Central memory CD4-positive, alpha-beta T cell (primary cell): Measurements from ENCODE around the gene NLRP1.

Experiments
- DNase-seq: peaks from one replicate; pipeline ENCODE4 v3.0.0; 2022

The NLRP1 gene

GRCh38 chr17:5513628-5514027 lies 70.7 kb downstream of the NLRP1 start:
- peak; percentile 51 for DNase-seq

GRCh38 chr17:5511401-5512225 lies 72.7 kb downstream of the NLRP1 start:
- no peak for DNase-seq

- DNase-seq = no peak
Measured at GRCh38 chr17:5510771-5511170, 73.5 kb downstream of the NLRP1 start.

- DNase-seq = no peak
Measured at GRCh38 chr17:5509482-5509881, 74.8 kb downstream of the NLRP1 start.

GRCh38 chr17:5508810-5509209 lies 75.5 kb downstream of the NLRP1 start:
- DNase-seq = no peak

GRCh38 chr17:5506307-5506706 lies 78.0 kb downstream of the NLRP1 start:
- DNase-seq = no peak

- no peak for DNase-seq
Measured at GRCh38 chr17:5502552-5502951, 81.8 kb downstream of the NLRP1 start.

- DNase-seq = no peak
Measured at GRCh38 chr17:5501685-5502084, 82.6 kb downstream of the NLRP1 start.

GRCh38 chr17:5500589-5501391 lies 83.5 kb downstream of the NLRP1 start:
- DNase-seq = peak; percentile 79

- DNase-seq = peak; percentile 1
Measured at GRCh38 chr17:5500247-5500588, 84.1 kb downstream of the NLRP1 start.

GRCh38 chr17:5499476-5500231 lies 84.7 kb downstream of the NLRP1 start:
- DNase-seq = no peak

- no peak for DNase-seq
Measured at GRCh38 chr17:5492970-5493369, 91.3 kb downstream of the NLRP1 start.

- DNase-seq = no peak
Measured at GRCh38 chr17:5488752-5489151, 95.6 kb downstream of the NLRP1 start.

GRCh38 chr17:5486206-5487124 lies 97.8 kb downstream of the NLRP1 start, which contains the start of gene MIS12:
MIS12 (plus strand) TSS chr17:5486566; CDS start chr17:5488863, 2,297 bp downstream.
- peak; percentile 99 for DNase-seq

GRCh38 chr17:5485270-5486205 lies 98.8 kb downstream of the NLRP1 start, which contains the start of gene DERL2:
DERL2 (minus strand) TSS chr17:5486178; CDS start chr17:5486161, 17 bp downstream.
- DNase-seq = no peak

GRCh38 chr17:5481451-5481850 lies 102.9 kb downstream of the NLRP1 start:
- DNase-seq = no peak

GRCh38 chr17:5480962-5481361 lies 103.3 kb downstream of the NLRP1 start:
- no peak for DNase-seq

- DNase-seq = no peak
Measured at GRCh38 chr17:5478992-5479391, 105.3 kb downstream of the NLRP1 start.

GRCh38 chr17:5473906-5474305 lies 110.4 kb downstream of the NLRP1 start:
- DNase-seq = no peak

- no peak for DNase-seq
Measured at GRCh38 chr17:5472511-5472910, 111.8 kb downstream of the NLRP1 start.

- DNase-seq = no peak
Measured at GRCh38 chr17:5468075-5468473, 116.2 kb downstream of the NLRP1 start.
